H9 (cell line): Measurements from ENCODE around the gene ZC3H8. TPM values are rescaled to one million over a fixed set of nuclear protein-coding genes. Genes with fewer than 3 reads are reported as not detected.

Experiments
- DNase-seq: peaks from one replicate; pipeline ENCODE4 v3.0.0-alpha.2; 2017
- H2AFZ ChIP-seq: one replicate; pipeline ENCODE4 v1.6.1; 2013; ENCODE audit warnings: mild to moderate bottlenecking, low read length, control low read depth, moderate library complexity
- H2AK5ac ChIP-seq: 2 replicates; pipeline ENCODE4 v1.6.1; 2013; ENCODE audit warnings: low read length, control low read depth, mixed read lengths; ENCODE audit not compliant: insufficient read length
- H2BK120ac ChIP-seq: one replicate; pipeline ENCODE4 v1.6.1; 2013; ENCODE audit warnings: low read depth, mild to moderate bottlenecking, low read length, control low read depth, inconsistent platforms; ENCODE audit not compliant: poor library complexity, severe bottlenecking
- H2BK12ac ChIP-seq: 2 replicates; pipeline ENCODE4 v1.6.1; 2013; ENCODE audit warnings: low read length, control low read depth, mixed read lengths, low read depth; ENCODE audit not compliant: insufficient read length
- H2BK15ac ChIP-seq: 2 replicates; pipeline ENCODE4 v1.6.1; 2013; ENCODE audit warnings: low read depth, low read length, control low read depth
- H2BK20ac ChIP-seq: one replicate; pipeline ENCODE4 v1.6.1; 2013; ENCODE audit warnings: low read depth, mild to moderate bottlenecking, low read length, control low read depth, inconsistent platforms; ENCODE audit not compliant: poor library complexity, severe bottlenecking
- H2BK5ac ChIP-seq: 2 replicates; pipeline ENCODE4 v1.6.1; 2013; ENCODE audit warnings: low read length, control low read depth, mixed read lengths; ENCODE audit not compliant: insufficient read length
- H3K14ac ChIP-seq: 2 replicates; pipeline ENCODE4 v1.6.1; 2013; ENCODE audit warnings: low read length, control low read depth; ENCODE audit not compliant: insufficient read depth
- H3K18ac ChIP-seq: 2 replicates; pipeline ENCODE4 v1.6.1; 2013; ENCODE audit warnings: low read depth, mild to moderate bottlenecking, mixed read lengths, low read length, control low read depth; ENCODE audit not compliant: insufficient read length
- H3K23ac ChIP-seq: 2 replicates; pipeline ENCODE4 v1.6.1; 2013; ENCODE audit warnings: low read length, control low read depth, mixed read lengths, low read depth; ENCODE audit not compliant: insufficient read length
- H3K23me2 ChIP-seq: 2 replicates; pipeline ENCODE4 v1.6.1; 2013; ENCODE audit warnings: low read depth, mild to moderate bottlenecking, mixed read lengths, low read length, control low read depth; ENCODE audit not compliant: insufficient read length, poor library complexity, severe bottlenecking
- H3K27ac ChIP-seq: 2 replicates; pipeline ENCODE4 v1.5.1; 2013; ENCODE audit warnings: low read length, control low read depth, mixed read lengths, low read depth; ENCODE audit not compliant: insufficient read length
- H3K27me3 ChIP-seq: 2 replicates; pipeline ENCODE4 v1.6.1; 2013; ENCODE audit warnings: low read length, control low read depth, inconsistent platforms; ENCODE audit not compliant: insufficient read depth
- H3K4ac ChIP-seq: 2 replicates; pipeline ENCODE4 v1.6.1; 2013; ENCODE audit warnings: low read depth, mild to moderate bottlenecking, control low read depth, inconsistent platforms, low read length, moderate library complexity
- H3K4me1 ChIP-seq: 2 replicates; pipeline ENCODE4 v1.6.1; 2013; ENCODE audit warnings: low read length, control low read depth, inconsistent platforms; ENCODE audit not compliant: insufficient read depth
- H3K4me2 ChIP-seq: 2 replicates; pipeline ENCODE4 v1.6.1; 2013; ENCODE audit warnings: low read length, control low read depth, mixed read lengths; ENCODE audit not compliant: insufficient read length, insufficient read depth
- H3K56ac ChIP-seq: 2 replicates; pipeline ENCODE4 v1.6.1; 2013; ENCODE audit warnings: low read depth, mild to moderate bottlenecking, mixed read lengths, low read length, control low read depth; ENCODE audit not compliant: insufficient read length
- H3K79me1 ChIP-seq: 2 replicates; pipeline ENCODE4 v1.6.1; 2013; ENCODE audit warnings: low read depth, mild to moderate bottlenecking, moderate library complexity, low read length, control low read depth, inconsistent platforms; ENCODE audit not compliant: insufficient read depth, poor library complexity, severe bottlenecking
- H3K79me2 ChIP-seq: 2 replicates; pipeline ENCODE4 v1.6.1; 2013; ENCODE audit warnings: low read length, control low read depth, inconsistent platforms; ENCODE audit not compliant: insufficient read depth
- H3K9ac ChIP-seq: 2 replicates; pipeline ENCODE4 v1.6.1; 2013; ENCODE audit warnings: low read length, control low read depth, mixed read lengths; ENCODE audit not compliant: insufficient read length; ENCODE audit errors: extremely low read depth
- H3K9me3 ChIP-seq: one replicate; pipeline ENCODE4 v1.6.1; 2013; ENCODE audit warnings: low read depth, low read length, inconsistent platforms; ENCODE audit not compliant: control insufficient read depth
- H3T11ph ChIP-seq: one replicate; pipeline ENCODE4 v1.6.1; 2013; ENCODE audit warnings: mild to moderate bottlenecking, low read length, control low read depth, inconsistent platforms
- H4K20me1 ChIP-seq: one replicate; pipeline ENCODE4 v1.6.1; 2013; ENCODE audit not compliant: control insufficient read depth, insufficient read length, insufficient read depth
- H4K5ac ChIP-seq: 2 replicates; pipeline ENCODE4 v1.6.1; 2013; ENCODE audit warnings: low read depth, mild to moderate bottlenecking, mixed read lengths, low read length, control low read depth; ENCODE audit not compliant: insufficient read length
- H4K8ac ChIP-seq: replicated peaks from 2 replicates; pipeline ENCODE4 v1.6.1; 2013; ENCODE audit warnings: low read length, control low read depth, mixed read lengths, low read depth; ENCODE audit not compliant: insufficient read length
- H4K91ac ChIP-seq: 2 replicates; pipeline ENCODE4 v1.6.1; 2013; ENCODE audit warnings: low read depth, mild to moderate bottlenecking, moderate library complexity, mixed read lengths, low read length, control low read depth; ENCODE audit not compliant: insufficient read length
- H3K27ac Mint-ChIP-seq, 3 experiments: 2 replicates in 2 of 3; 3 replicates in 1 of 3; pipeline ENCODE4 v1.8.0; 2020 to 2021; ENCODE audit warnings: mixed read lengths in 3 of 3, mild to moderate bottlenecking in 1 of 3, moderate library complexity in 1 of 3
- H3K27me3 Mint-ChIP-seq: 2 replicates; pipeline ENCODE4 v1.8.0; 2021; ENCODE audit warnings: low read depth, mild to moderate bottlenecking, moderate library complexity, mixed read lengths
- H3K36me3 Mint-ChIP-seq, 3 experiments: 2 replicates in 2 of 3; 3 replicates in 1 of 3; pipeline ENCODE4 v1.8.0; 2020 to 2021; ENCODE audit warnings: low read depth in 3 of 3, mixed read lengths in 3 of 3; ENCODE audit not compliant: insufficient read depth in 1 of 3
- H3K4me1 Mint-ChIP-seq, 2 experiments: 2 replicates each; pipeline ENCODE4 v1.8.0; 2020; ENCODE audit warnings: mixed read lengths in 2 of 2
- H3K4me3 Mint-ChIP-seq, 2 experiments: 2 replicates in 1 of 2; 3 replicates in 1 of 2; pipeline ENCODE4 v1.8.0; 2020 to 2021; ENCODE audit warnings: mild to moderate bottlenecking in 2 of 2, mixed read lengths in 2 of 2, moderate library complexity in 1 of 2
- H3K9me3 Mint-ChIP-seq, 2 experiments: 2 replicates in 1 of 2; 3 replicates in 1 of 2; pipeline ENCODE4 v1.8.0; 2020; ENCODE audit warnings: mild to moderate bottlenecking in 2 of 2, mixed read lengths in 2 of 2, moderate library complexity in 1 of 2
- WGBS: extraction: QIAGEN DNeasy Blood & Tissue Kit; methylation state at CpG from one replicate; pipeline ENCODE4 v1.1.7; 2013; ENCODE audit warnings: missing lambda C conversion rate, low lambda C conversion rate, mixed read lengths; ENCODE audit not compliant: insufficient read length; ENCODE audit errors: extremely low coverage; 5-methylcytosine and 5-hydroxymethylcytosine counted together
- total RNA-seq: library from RNA; stranded (reverse); gene quantifications from 2 replicates; pipeline ENCODE4 v1.2.1, GENCODE V29; 2021
- TF ChIP-seq, protein P1 (sequence below): fragments of 200-600 bp; sonication (generic); conservative IDR thresholded peaks from 3 replicates; pipeline ENCODE4 v1.8.0; 2021; ENCODE audit warnings: antibody characterized with exemption, mild to moderate bottlenecking

ZC3H8 gene
- total RNA-seq, 1 experiment from 2014 or later = 6.9 TPM

DNA sequence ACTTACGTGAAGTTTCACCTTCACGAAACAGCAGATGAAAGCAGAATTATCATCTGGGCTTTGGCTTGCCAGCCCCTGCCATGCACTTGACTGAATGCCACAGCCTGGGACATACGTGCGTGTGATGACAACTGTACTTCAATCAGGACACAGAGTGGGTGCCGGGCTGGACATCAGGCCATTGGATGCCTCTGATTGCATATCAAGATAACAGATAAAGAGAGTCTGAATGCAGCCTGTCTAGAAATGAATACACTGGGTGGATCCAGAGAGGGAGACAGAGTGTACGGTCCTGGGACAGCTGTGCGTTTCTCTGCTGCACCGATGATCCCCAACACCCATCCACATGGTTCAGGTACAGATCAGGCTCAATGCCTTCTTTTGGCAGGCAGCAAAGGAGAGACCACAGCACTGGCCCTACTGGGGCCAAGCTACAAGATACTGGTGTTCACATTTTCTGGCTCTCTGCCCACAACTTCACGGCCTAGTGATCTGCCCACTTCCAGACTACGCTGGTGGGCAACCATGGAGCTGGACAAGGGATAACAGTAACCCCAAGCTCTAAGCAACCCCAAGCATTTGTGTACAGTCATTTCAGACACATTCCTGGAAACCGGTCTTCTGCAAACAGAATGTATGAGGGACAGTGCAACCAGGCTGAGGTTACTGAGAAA, 81.1 kb downstream of the ZC3H8 start:
- Histone ChIP-seq H2AFZ (no peak overlapping the region), H3K27ac (no peak overlapping the region), H4K5ac (no peak overlapping the region), H2BK5ac (no peak overlapping the region), H2BK15ac (no peak overlapping the region), H3K14ac (no peak overlapping the region), H4K91ac (no peak overlapping the region), H3K56ac (no peak overlapping the region), H4K20me1 (no peaks in the 10 kb centered on the region), H2AK5ac (no peak overlapping the region), H3K23me2 (no peaks in the 10 kb centered on the region), H3K9me3 (no peaks in the 10 kb centered on the region), H3K79me2 (no peaks in the 10 kb centered on the region), H2BK20ac (no peak overlapping the region), H3K4me1 (no peaks in the 10 kb centered on the region; the same call in 1 of the 2 replicates), H3K4me2 (no peak overlapping the region), H2BK120ac (no peak overlapping the region), H3K23ac (no peak overlapping the region), H4K8ac (no peak overlapping the region), H3T11ph (no peak overlapping the region), H3K79me1 (no peaks in the 10 kb centered on the region), H3K4ac (no peak overlapping the region), H3K18ac (no peak overlapping the region), H2BK12ac (no peak overlapping the region), H3K9ac (no peak overlapping the region), H3K27me3 (no peaks in the 10 kb centered on the region)
- Mint-ChIP-seq H3K27ac (no peak overlapping the region; a peak in 1 of 7 replicates), H3K36me3 (no peaks in the 10 kb centered on the region), H3K27me3 (peaks cover 1% of the 10 kb centered on the region), H3K4me3 (no peak overlapping the region), H3K9me3 (no peaks in the 10 kb centered on the region), H3K4me1 (peaks cover 0 to 4% of the 10 kb centered on the region in 2 experiments; a peak in 1 of 4 replicates)
- TF ChIP-seq, protein P1, sequence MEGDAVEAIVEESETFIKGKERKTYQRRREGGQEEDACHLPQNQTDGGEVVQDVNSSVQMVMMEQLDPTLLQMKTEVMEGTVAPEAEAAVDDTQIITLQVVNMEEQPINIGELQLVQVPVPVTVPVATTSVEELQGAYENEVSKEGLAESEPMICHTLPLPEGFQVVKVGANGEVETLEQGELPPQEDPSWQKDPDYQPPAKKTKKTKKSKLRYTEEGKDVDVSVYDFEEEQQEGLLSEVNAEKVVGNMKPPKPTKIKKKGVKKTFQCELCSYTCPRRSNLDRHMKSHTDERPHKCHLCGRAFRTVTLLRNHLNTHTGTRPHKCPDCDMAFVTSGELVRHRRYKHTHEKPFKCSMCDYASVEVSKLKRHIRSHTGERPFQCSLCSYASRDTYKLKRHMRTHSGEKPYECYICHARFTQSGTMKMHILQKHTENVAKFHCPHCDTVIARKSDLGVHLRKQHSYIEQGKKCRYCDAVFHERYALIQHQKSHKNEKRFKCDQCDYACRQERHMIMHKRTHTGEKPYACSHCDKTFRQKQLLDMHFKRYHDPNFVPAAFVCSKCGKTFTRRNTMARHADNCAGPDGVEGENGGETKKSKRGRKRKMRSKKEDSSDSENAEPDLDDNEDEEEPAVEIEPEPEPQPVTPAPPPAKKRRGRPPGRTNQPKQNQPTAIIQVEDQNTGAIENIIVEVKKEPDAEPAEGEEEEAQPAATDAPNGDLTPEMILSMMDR = no peak
- no peak for DNase-seq
- no CpG with 5 or more reads among the region's 11 CpGs for WGBS
